C4-2B (cell line): ENCODE results near the gene ZNG1F.
"Not testable (repeated sequence)": the region's sequence is repeated elsewhere in the genome, so short reads cannot be mapped to it uniquely, and the experiment has no call there.

Source experiments
- H3K27ac ChIP-seq: fragments of 450-650 bp; 2 replicates; pipeline ENCODE4 v1.5.1; 2017
- ZFX ChIP-seq: fragments of 450-650 bp; IDR thresholded peaks from 2 replicates; pipeline ENCODE4 v1.6.1; 2017
- TF ChIP-seq, protein P1 (sequence below): fragments of 450-650 bp; conservative IDR thresholded peaks from 2 replicates; pipeline ENCODE4 v1.5.1; 2017; ENCODE audit warnings: mild to moderate bottlenecking

ZNG1F gene

GRCh38 chr9:41189217-41189616 lies at the start of gene ZNG1F:
ZNG1F (minus strand) TSS chr9:41189317; CDS start chr9:41189258, 59 bp downstream.
- H3K27ac ChIP-seq, result not testable (repeated sequence)

GRCh38 chr9:41237110-41237749 lies 48.1 kb upstream of the ZNG1F start:
- H3K27ac ChIP-seq, result not testable (repeated sequence)

DNA sequence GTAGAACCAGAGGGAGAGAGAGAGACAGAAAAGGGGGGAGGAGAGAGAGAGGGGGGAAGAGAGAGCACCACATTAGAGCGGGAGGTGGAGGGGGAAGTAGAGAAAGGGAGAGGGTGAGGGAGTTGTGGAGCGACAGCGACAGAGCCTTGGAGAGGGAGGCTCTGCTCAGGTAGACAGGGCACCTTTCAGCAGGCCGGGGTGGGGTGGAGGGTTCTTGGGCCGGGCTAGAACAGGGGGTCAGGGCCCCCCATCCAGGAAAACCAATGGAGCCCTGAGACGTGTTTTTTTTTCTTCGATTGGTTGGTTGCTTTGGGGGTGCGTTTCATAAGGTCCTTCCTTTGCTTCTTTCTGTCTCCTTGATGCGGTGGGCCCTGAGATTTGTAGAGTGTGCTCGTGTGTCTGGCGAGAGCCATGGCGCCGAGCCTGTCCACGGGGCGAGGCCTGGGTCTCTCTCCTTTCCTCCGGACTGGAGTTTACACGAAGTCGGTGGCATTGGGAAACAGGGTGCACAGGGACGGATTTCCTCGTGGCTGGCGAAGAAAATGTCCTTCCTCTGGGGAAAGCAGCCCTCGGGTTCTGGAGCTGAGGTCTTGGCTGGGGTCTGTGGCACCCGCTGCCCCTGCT lies 47.5 kb upstream of the ZNG1F start:
- not testable (repeated sequence) for H3K27ac ChIP-seq

DNA sequence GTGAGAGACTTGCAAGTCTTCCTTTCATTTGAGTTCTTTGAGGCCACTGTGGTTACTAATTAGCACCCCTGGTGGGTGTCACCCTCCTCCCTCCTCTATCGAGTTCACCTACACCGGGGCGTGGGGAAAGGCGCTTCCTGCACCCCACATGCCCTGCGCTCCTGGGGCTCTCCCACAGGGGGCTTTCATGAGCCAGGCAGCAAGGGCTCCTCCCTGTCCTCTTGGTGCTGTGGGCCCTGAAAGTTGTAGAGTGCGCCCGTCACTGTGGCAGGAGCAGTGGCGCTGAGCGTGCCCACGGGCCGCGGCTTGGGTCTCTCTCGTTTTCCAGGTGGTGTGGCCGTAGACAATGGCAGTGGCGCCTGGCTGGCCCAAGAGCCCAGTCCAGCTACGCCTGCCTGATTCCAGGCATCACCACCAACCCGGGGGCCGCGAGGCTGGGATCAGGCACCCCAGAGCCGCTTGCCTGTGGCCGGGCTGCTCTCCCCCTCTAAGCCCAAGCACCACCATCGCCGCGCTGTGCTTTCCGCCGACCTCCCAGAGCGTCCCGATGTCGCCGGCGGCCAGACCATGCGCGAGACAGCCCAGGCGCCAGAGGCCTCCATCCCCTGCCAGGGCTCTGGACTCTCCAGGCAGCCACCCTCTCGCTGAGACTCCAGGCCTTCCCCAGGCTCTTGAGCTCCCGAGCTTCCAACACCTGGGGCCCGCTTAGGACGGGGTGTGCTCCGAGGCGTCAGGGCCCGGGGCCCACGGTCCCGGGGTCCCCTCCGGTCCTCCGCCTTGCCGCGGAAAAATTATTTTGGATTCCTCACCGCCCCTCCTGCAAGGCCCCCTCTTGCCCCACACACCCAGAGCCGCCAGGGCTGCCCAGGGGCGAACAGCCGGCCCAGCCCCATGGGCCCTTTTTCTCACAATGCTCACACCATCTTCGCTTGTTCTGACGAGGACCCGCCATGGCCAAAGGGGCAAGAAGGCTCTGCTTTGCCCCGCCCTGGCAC lies 46.0 kb upstream of the ZNG1F start:
- not testable (repeated sequence) for H3K27ac ChIP-seq

GRCh38 chr9:41234221-41234620 lies 45.1 kb upstream of the ZNG1F start:
- H3K27ac ChIP-seq, result not testable (repeated sequence)

- not testable (repeated sequence) for H3K27ac ChIP-seq
Observed at GRCh38 chr9:41232326-41232725, 43.2 kb upstream of the ZNG1F start.

GRCh38 chr9:41230418-41230817 lies 41.3 kb upstream of the ZNG1F start:
- not testable (repeated sequence) for H3K27ac ChIP-seq

DNA sequence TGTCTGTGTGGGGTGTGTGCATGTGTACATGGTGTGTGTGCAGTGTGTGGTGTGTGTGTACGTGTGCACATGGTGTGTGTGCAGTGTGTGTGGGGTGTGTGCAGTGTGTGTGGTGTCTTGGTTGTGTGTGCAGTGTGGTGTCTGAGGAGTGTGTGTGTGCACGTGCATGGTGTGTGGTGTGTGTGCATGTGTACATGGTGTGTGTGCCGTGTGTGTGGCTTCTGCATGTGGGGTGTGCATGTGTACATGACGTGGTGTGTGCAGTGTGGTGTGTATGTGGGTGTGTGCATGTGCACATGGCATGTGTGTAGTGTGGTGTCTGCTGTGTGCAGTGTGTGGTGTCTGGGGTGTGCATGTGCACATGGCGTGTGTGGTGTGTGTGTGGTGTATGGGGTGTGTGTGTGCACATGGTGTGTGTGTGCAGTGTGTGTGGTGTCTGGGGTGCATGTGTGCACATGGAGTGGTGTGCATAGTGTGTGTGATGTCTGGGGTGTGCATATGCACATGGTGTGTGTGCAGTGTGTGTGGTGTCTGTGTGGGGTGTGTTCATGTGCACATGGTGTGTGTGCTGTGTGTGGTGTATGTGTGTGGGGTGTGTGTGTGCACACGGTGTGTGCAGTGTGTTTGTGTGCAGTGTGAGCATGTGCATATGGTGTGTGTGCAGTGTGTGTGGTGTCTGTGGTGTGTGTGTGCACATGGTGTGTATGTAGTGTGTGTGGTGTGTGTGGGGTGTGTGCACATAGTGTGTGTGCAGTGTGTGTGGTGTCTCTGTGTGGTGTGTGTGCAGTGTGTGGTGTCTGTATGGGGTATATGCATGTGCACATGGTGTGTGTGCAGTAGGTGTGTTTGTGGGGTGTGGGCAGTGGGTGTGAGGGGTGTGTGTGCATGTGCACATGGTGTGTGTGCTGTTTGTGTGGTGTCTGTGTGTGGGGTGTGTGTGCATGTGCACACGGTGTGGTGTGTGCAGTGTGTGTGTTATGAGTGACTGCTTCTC lies 40.6 kb upstream of the ZNG1F start:
- no peak overlapping the region for H3K27ac ChIP-seq
- TF ChIP-seq, protein P1, sequence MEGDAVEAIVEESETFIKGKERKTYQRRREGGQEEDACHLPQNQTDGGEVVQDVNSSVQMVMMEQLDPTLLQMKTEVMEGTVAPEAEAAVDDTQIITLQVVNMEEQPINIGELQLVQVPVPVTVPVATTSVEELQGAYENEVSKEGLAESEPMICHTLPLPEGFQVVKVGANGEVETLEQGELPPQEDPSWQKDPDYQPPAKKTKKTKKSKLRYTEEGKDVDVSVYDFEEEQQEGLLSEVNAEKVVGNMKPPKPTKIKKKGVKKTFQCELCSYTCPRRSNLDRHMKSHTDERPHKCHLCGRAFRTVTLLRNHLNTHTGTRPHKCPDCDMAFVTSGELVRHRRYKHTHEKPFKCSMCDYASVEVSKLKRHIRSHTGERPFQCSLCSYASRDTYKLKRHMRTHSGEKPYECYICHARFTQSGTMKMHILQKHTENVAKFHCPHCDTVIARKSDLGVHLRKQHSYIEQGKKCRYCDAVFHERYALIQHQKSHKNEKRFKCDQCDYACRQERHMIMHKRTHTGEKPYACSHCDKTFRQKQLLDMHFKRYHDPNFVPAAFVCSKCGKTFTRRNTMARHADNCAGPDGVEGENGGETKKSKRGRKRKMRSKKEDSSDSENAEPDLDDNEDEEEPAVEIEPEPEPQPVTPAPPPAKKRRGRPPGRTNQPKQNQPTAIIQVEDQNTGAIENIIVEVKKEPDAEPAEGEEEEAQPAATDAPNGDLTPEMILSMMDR, result no peak
- TF ChIP-seq ZFX, result no peak

DNA sequence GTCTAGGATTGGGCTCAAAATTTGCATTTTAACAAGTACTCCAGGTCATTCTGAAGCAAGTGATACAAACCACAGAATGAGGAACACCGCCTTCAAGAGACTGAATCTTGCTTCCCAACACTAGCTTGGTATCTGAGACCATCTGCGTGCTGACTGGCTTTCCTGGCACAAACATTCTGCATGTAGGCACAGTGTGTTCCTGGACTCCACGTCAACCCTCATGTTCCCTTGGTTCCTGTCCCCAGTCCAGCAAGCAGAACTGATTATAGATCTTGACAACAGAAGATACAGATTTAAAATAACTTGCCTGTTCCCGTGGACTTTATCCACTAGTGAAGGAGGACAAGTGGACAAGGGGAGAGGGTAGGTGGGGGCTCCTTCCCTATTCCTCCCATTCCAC lies 30.7 kb upstream of the ZNG1F start:
- not testable (repeated sequence) for H3K27ac ChIP-seq

- H3K27ac ChIP-seq, result not testable (repeated sequence)
Observed at GRCh38 chr9:41188439-41188838, 678 bp downstream of the ZNG1F start.

DNA sequence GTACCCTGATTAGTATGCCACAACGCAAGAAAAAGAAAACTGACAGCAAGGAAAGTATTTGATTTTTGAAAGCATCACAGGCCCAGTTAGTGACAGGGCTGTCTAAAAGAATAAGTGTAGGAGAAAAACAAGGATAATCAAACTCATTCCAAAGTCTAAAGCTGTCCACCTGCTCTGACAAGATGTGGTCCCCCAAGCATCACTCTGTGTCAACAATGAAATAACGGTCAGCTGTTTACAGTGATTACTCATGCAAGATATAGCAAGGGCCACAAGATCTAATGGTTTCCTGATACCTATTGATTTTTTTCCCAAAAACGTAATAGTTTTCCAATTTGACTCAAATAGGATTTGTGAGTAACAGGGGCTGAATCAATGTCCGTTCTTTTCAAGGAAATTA lies 14.1 kb downstream of the ZNG1F start:
- H3K27ac ChIP-seq, result not testable (repeated sequence)

GRCh38 chr9:41150116-41150515 lies 39.0 kb downstream of the ZNG1F start:
- not testable (repeated sequence) for H3K27ac ChIP-seq

GRCh38 chr9:41141878-41142277 lies 47.2 kb downstream of the ZNG1F start:
- not testable (repeated sequence) for H3K27ac ChIP-seq

DNA sequence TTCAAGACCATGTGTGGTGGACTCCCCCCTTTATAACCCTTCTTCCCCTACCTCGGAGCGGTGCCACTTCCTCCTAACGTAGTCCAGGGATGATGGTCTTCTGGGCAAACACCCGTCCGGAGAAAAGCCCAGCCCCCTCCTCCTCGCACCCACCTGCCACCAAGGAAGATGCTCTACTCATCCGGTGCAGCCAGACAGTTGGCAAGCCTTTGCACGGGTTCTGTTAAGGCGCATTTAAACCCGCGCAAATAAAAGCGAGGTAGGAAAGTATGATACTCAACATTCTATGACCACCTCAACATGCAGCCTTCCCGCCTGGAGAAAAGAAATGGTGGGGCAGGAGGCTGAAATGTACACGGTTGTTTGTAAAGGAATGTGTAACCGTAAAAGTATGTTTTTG lies 60.5 kb downstream of the ZNG1F start, which contains the start of gene FOXD4L6:
Gene FOXD4L6 (minus strand): TSS at position 101 of the 400 bp plus-strand sequence. CDS start 298 bp downstream, outside the sequence.
- not testable (repeated sequence) for H3K27ac ChIP-seq

GRCh38 chr9:41126746-41127446 lies 62.2 kb downstream of the ZNG1F start:
- H3K27ac ChIP-seq, result not testable (repeated sequence)

DNA sequence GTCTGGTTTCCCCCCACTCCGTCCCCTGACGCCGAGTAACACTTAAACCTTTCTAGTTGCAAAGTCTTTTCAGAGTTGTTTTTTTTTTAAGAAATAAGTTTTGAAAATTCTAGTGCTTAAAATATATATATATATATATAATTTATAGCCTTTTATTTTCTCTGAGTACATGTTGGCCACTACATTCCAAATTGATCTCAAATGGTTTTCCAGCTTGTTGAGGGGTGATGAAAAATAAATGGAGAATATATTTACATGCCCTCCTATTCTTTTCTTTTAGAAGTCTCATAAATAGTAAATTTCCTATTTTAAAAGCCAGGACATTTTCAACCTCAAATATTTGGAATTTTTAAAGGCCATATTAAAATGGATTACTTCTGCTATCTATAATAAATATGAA lies 63.2 kb downstream of the ZNG1F start:
- not testable (repeated sequence) for H3K27ac ChIP-seq

DNA sequence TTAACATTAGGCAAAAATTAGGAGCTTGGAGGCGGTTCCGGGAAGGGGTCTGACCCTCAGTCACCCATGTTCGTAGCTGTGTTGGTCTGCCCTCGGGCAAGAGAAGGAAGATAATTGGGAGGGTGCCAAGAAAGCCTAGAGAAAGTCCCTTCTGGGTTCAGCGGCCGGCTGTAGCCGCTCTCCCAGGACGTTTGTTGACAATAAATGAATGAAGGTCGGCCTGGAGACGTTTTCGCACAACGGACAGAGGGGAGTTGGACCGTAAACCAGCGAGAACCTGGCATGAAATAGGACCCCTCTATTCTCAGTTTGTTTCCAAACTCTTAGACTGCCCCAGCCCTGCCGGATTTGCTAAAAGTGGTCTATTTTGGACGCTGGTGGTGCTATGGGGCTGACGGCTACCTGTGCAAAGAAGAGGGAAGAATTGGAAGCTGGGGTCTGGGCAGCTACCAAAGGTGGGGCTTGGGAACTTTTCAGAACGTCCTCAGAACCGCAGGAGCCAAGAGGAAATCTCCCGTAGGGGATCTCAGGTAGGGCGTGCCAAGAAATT lies 63.9 kb downstream of the ZNG1F start:
- H3K27ac ChIP-seq, result not testable (repeated sequence)
